ENCODE measurements around the gene CCDC183. TPM values are rescaled to one million over a fixed set of nuclear protein-coding genes. Genes with fewer than 3 reads are reported as not detected.

The CCDC183 gene
- total and polyA plus RNA-seq, 10 of the 15 experiments (the other 5 are each of a cell fraction or from before 2014, with no cell fraction given) = 0.04 to 1.2 (median 0.55) TPM; not detected in 5

DNA sequence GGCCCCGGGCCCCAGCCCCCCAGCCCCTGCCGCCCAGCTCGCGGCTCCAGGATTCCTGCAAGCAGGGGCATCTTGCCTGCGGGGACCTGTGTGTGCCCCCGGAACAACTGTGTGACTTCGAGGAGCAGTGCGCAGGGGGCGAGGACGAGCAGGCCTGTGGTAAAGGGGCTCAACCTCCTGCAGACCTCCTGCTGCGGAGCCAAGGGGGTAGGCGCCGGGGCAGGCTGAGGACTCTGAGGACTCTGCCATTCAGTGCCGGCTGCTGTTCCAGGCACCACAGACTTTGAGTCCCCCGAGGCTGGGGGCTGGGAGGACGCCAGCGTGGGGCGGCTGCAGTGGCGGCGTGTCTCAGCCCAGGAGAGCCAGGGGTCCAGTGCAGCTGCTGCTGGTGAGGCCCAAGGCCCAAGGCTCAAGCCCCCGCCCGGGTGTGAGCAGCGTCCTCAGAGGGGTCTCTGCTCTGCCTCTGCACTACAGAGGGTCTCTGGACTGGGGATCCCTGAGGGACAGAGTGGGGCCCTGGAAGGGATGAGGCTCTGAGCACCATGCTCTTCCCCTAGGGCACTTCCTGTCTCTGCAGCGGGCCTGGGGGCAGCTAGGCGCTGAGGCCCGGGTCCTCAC is 59.4 kb downstream of the CCDC183 start:
- H4K20me1 ChIP-seq (ENCODE audit: control insufficient read depth, insufficient read depth) = no peaks in the 10 kb centered on the region
- H3K9me3 ChIP-seq (replicated peaks; ENCODE audit: control insufficient read depth, insufficient read depth, low read length) = no peaks in the 10 kb centered on the region
- intact Hi-C loops (cut with micrococcal nuclease; ENCODE audit: unreplicated experiment) (no loop called here), in situ Hi-C loops (cut with MboI) (no loop called here)
- no peak overlapping the region for H2AFZ ChIP-seq (ENCODE audit: control insufficient read depth, low read depth, low read length)
- DNase-seq (ENCODE audit: low read depth, low spot score) = no peak
- H3K9ac ChIP-seq (ENCODE audit: control insufficient read depth, insufficient read depth, low read length) = no peak overlapping the region
- ChIA-PET SMC1A (ENCODE audit: uncharacterized antibody, unreplicated experiment) (no interaction called here), RAD21 (ENCODE audit: unreplicated experiment) (interaction anchor here (0.6 kb wide), 1 partner anchor 65 kb away, joined by 3 read pairs; no protein-coding TSS in a partner anchor), POLR2A (interaction anchor here (0.6 to 0.8 kb wide), 2 partner anchors 17 to 847 kb away, joined by 3 to 5 read pairs; no protein-coding TSS in a partner anchor), CTCF (interaction anchor here (0.7 kb wide), 1 partner anchor 55 kb away, joined by 3 read pairs; no protein-coding TSS in a partner anchor)
- 78% methylated on average over 26 of the region's 26 CpGs for WGBS (ENCODE audit: insufficient coverage, insufficient replicate concordance, low lambda C conversion rate, missing lambda C conversion rate)
- TF ChIP-seq RUNX3 (IDR thresholded peaks at IDR 0.05; ENCODE audit: low read length) = no peak
- TF ChIP-seq TBL1XR1 (IDR thresholded peaks at IDR 0.05; ENCODE audit: low read depth, low read length) = no peak
- TF ChIP-seq, protein P1, sequence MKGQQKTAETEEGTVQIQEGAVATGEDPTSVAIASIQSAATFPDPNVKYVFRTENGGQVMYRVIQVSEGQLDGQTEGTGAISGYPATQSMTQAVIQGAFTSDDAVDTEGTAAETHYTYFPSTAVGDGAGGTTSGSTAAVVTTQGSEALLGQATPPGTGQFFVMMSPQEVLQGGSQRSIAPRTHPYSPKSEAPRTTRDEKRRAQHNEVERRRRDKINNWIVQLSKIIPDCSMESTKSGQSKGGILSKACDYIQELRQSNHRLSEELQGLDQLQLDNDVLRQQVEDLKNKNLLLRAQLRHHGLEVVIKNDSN (IDR thresholded peaks at IDR 0.05; ENCODE audit: borderline replicate concordance, extremely low read length, insufficient read depth, low read depth, low read length) = no peak
- TF ChIP-seq, protein P2, sequence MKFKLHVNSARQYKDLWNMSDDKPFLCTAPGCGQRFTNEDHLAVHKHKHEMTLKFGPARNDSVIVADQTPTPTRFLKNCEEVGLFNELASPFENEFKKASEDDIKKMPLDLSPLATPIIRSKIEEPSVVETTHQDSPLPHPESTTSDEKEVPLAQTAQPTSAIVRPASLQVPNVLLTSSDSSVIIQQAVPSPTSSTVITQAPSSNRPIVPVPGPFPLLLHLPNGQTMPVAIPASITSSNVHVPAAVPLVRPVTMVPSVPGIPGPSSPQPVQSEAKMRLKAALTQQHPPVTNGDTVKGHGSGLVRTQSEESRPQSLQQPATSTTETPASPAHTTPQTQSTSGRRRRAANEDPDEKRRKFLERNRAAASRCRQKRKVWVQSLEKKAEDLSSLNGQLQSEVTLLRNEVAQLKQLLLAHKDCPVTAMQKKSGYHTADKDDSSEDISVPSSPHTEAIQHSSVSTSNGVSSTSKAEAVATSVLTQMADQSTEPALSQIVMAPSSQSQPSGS (IDR thresholded peaks at IDR 0.05; ENCODE audit: low read length) = no peak
- TF ChIP-seq ESRRA (IDR thresholded peaks at IDR 0.05; ENCODE audit: low read length) = no peak
- TF ChIP-seq CBFB (IDR thresholded peaks at IDR 0.05; ENCODE audit: low read depth) = no peak
- TF ChIP-seq TCF12 (IDR thresholded peaks at IDR 0.05; ENCODE audit: low read depth, low read length) = no peak
- no peak for TF ChIP-seq ZNF217 (IDR thresholded peaks at IDR 0.05)
- TF ChIP-seq IKZF2 (IDR thresholded peaks at IDR 0.05) = no peak
- no peak for TF ChIP-seq HDGF (IDR thresholded peaks at IDR 0.05)
- H3K79me2 ChIP-seq (ENCODE audit: control insufficient read depth, insufficient read depth, low read length) = no peaks in the 10 kb centered on the region
- H3K27ac ChIP-seq (ENCODE audit: control insufficient read depth, insufficient read depth) = no peak overlapping the region
- H3K4me1 ChIP-seq (ENCODE audit: control insufficient read depth, insufficient read depth, low read length) = no peaks in the 10 kb centered on the region
- H3K4me2 ChIP-seq (ENCODE audit: control insufficient read depth, insufficient read depth) = no peak overlapping the region
- FAIRE-seq = no peak
- H3K36me3 ChIP-seq (ENCODE audit: control insufficient read depth in 2 of 2, insufficient read depth in 2 of 2, low read length in 1 of 2) = peaks cover 3 to 9% of the 10 kb centered on the region in 2 experiments; a peak in 3 of 4 replicates
- BruUV-seq (replicated peaks) = no TSS peak
- no peak for ATAC-seq
- H3K4me3 ChIP-seq = no peak overlapping the region
- no peaks in the 10 kb centered on the region for H3K27me3 ChIP-seq (replicated peaks in 1 of 2; ENCODE audit: control insufficient read depth in 2 of 2, insufficient read depth in 2 of 2, low read length in 1 of 2)
